COR-L47 (cell line): Measurements from ENCODE around the gene SCGB3A2.

Experiments
- DNase-seq: peaks from one replicate; lab custom pipeline; 2025; lab: John Stamatoyannopoulos, UW

SCGB3A2 gene

GRCh38 chr5:147906326-147907095 lies 28.0 kb downstream of the SCGB3A2 start, which contains the start of gene C5orf46:
Gene C5orf46, minus strand, starts transcription at chr5:147906538. Its CDS starts 37 bp downstream, at chr5:147906501.
- DNase-seq, result no peak

- no peak for DNase-seq
Observed at GRCh38 chr5:147911427-147911826, 32.9 kb downstream of the SCGB3A2 start.

GRCh38 chr5:147912011-147912410 lies 33.5 kb downstream of the SCGB3A2 start:
- DNase-seq, result no peak

GRCh38 chr5:147913786-147914185 lies 35.3 kb downstream of the SCGB3A2 start:
- no peak for DNase-seq

GRCh38 chr5:147918101-147918685 lies 39.7 kb downstream of the SCGB3A2 start:
- DNase-seq, result no peak

- peak; percentile 28 for DNase-seq
Observed at GRCh38 chr5:147918899-147919298, 40.4 kb downstream of the SCGB3A2 start.

- no peak for DNase-seq
Observed at GRCh38 chr5:147920420-147921030, 42.0 kb downstream of the SCGB3A2 start.

- DNase-seq, result no peak
Observed at GRCh38 chr5:147921136-147921535, 42.6 kb downstream of the SCGB3A2 start.

- no peak for DNase-seq
Observed at GRCh38 chr5:147925020-147925419, 46.5 kb downstream of the SCGB3A2 start.

- no peak for DNase-seq
Observed at GRCh38 chr5:147927901-147928300, 49.4 kb downstream of the SCGB3A2 start.

GRCh38 chr5:147930769-147931168 lies 52.3 kb downstream of the SCGB3A2 start:
- no peak for DNase-seq
